Fibroblast of upper back skin (primary cell): ENCODE measurements around the gene MOGAT2.

Source experiments
- DNase-seq: peaks from one replicate; pipeline ENCODE4 v3.0.0-alpha.2; 2013

Gene MOGAT2

DNA sequence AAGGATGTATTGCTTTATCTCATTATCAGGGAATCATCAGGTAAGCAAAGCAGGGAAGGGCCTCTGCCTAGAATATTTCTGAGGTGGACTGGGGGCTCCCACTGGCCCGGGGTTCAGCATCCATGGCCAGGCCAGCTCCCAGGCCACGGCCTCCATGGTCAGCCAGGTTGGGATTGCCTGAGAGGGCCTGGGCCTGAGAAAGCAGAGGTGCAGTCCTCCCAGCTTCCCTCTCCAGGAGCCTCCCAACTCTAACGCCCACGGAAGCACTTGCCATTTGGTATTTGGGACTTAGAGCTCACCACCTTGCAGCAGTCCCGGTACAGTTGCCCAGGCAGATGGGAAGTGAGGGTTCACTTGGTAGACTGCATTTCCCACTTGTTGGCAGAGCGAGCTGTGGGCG, 63.7 kb downstream of the MOGAT2 start:
- no peak for DNase-seq

GRCh38 chr11:75781831-75782230, 64.2 kb downstream of the MOGAT2 start:
- DNase-seq: no peak
